GM19395 (cell line): ENCODE results near the gene BTF3.
"Not testable (repeated sequence)": the region's sequence is repeated elsewhere in the genome, so short reads cannot be mapped to it uniquely, and the experiment has no call there.

Experiments
- ATAC-seq: cut with Tn5 transposase; IDR thresholded peaks from one replicate; pipeline ENCODE4 v1.9.1; 2021; ENCODE audit warnings: mild to moderate bottlenecking, moderate library complexity; ENCODE audit not compliant: unreplicated experiment

BTF3 gene

GRCh38 chr5:73498057-73498992, at the start of gene BTF3:
BTF3 (plus strand) TSS chr5:73498442; CDS start chr5:73498668, 226 bp downstream.
- peak; percentile 98 for ATAC-seq

- no peak for ATAC-seq
Measured at GRCh38 chr5:73448463-73449136, 49.6 kb upstream of the BTF3 start, which contains the start of gene FOXD1. FOXD1 (minus strand) TSS chr5:73448777; CDS start chr5:73448362, 415 bp downstream.

GRCh38 chr5:73450137-73450536, 48.1 kb upstream of the BTF3 start:
- ATAC-seq, result no peak

- ATAC-seq, result no peak
Measured at GRCh38 chr5:73450672-73451223, 47.5 kb upstream of the BTF3 start.

- ATAC-seq, result no peak
Measured at GRCh38 chr5:73451224-73452130, 46.8 kb upstream of the BTF3 start.

- no peak for ATAC-seq
Measured at GRCh38 chr5:73452215-73452614, 46.0 kb upstream of the BTF3 start.

GRCh38 chr5:73454379-73455036, 43.7 kb upstream of the BTF3 start:
- no peak for ATAC-seq

- not testable (repeated sequence) for ATAC-seq
Measured at GRCh38 chr5:73456462-73456861, 41.8 kb upstream of the BTF3 start.

GRCh38 chr5:73459366-73459765, 38.9 kb upstream of the BTF3 start:
- no peak for ATAC-seq

- no peak for ATAC-seq
Measured at GRCh38 chr5:73460133-73460532, 38.1 kb upstream of the BTF3 start.

GRCh38 chr5:73464016-73464745, 34.1 kb upstream of the BTF3 start:
- ATAC-seq, result no peak

GRCh38 chr5:73468638-73469037, 29.6 kb upstream of the BTF3 start:
- ATAC-seq, result not testable (repeated sequence)

- no peak for ATAC-seq
Measured at GRCh38 chr5:73469878-73470277, 28.4 kb upstream of the BTF3 start.

GRCh38 chr5:73471654-73472053, 26.6 kb upstream of the BTF3 start:
- ATAC-seq, result no peak

- ATAC-seq, result no peak
Measured at GRCh38 chr5:73472116-73472515, 26.1 kb upstream of the BTF3 start.

GRCh38 chr5:73480500-73480899, 17.7 kb upstream of the BTF3 start:
- no peak for ATAC-seq

- ATAC-seq, result no peak
Measured at GRCh38 chr5:73482383-73483136, 15.7 kb upstream of the BTF3 start.

- ATAC-seq, result no peak
Measured at GRCh38 chr5:73483676-73484075, 14.6 kb upstream of the BTF3 start.

- no peak for ATAC-seq
Measured at GRCh38 chr5:73484511-73484910, 13.7 kb upstream of the BTF3 start.
